BJ (cell line): ENCODE measurements around the gene UBAC1. TPM values are rescaled to one million over a fixed set of nuclear protein-coding genes. Genes with fewer than 3 reads are reported as not detected.

Experiments
- CTCF ChIA-PET: fragments of 350-600 bp; formaldehyde crosslinking; extraction: SDS; loops from one replicate; lab custom pipeline; 2021; ENCODE audit warnings: antibody characterized with exemption, inconsistent platforms; lab: Yijun Ruan, JAX
- POLR2A ChIA-PET: fragments of 300-600 bp; sonication (Branson Sonifier 250); formaldehyde crosslinking; extraction: SDS; loops from one replicate; lab custom pipeline; 2021; ENCODE audit warnings: antibody characterized with exemption; lab: Charles Lee
- DNase-seq: peaks from one replicate; pipeline ENCODE4 v3.0.0-alpha.2; 2011; ENCODE audit warnings: low read depth
- H3K27me3 ChIP-seq: 2 replicates; pipeline ENCODE4 v1.6.0; 2011; ENCODE audit warnings: low read length; ENCODE audit not compliant: control insufficient read depth, insufficient read depth
- H3K36me3 ChIP-seq: 2 replicates; pipeline ENCODE4 v1.5.1; 2011; ENCODE audit warnings: low read length; ENCODE audit not compliant: control insufficient read depth, insufficient read depth
- H3K4me3 ChIP-seq: 2 replicates; pipeline ENCODE4 v1.5.1; 2011; ENCODE audit warnings: low read depth, mild to moderate bottlenecking, control low read depth, low read length
- polyA plus RNA-seq: library from polyadenylated mRNA; depleted of rRNA; stranded (reverse); fragments of >200 nt; gene quantifications from 2 replicates; pipeline ENCODE4 v1.2.3, GENCODE V29; 2011
- TF ChIP-seq, protein P1 (sequence below): IDR thresholded peaks from 2 replicates; pipeline ENCODE4 v1.5.1; 2011; ENCODE audit warnings: low read depth, mild to moderate bottlenecking, control low read depth, inconsistent platforms, low read length, moderate library complexity; ENCODE audit not compliant: insufficient read depth

UBAC1 gene
- polyA plus RNA-seq, 1 experiment: 50.2 TPM

DNA sequence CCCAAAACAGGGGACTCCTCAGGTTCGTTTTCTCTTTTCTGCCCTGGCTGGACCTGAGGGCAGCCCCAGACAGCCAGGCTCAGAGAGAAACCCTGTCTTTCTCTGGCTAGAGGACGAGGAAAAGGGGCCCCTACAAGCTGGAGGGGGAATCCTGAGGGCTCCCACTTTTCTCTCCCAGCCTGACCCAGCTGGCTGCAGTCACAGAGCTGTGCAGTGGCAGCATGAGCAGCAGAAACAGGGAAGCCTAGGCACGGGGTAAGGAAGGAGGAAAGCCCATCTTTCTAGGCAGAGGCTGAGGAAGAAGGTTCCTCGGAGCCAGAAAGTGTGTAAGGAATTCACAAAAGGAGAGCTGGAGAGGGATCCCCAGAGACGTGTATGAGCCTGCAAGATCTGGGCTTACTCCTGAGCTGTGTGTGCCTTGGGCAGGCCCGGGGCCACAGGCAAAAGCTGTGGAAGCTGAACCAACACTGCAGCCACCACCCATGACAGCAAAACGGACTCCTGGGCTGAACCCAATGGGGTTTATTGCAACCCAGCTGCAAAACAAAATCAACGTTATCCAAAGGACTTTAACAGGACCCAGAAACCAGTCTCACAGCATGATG lies 70.0 kb downstream of the UBAC1 start:
- ChIA-PET CTCF (interaction anchor here (0.6 kb wide), 1 partner anchor 516 kb away, joined by 4 read pairs; no protein-coding TSS in a partner anchor), POLR2A (no interaction called here)
- no peaks in the 10 kb centered on the region for H3K27me3 ChIP-seq
- no peak overlapping the region for H3K4me3 ChIP-seq
- no peak for DNase-seq
- TF ChIP-seq, protein P1, sequence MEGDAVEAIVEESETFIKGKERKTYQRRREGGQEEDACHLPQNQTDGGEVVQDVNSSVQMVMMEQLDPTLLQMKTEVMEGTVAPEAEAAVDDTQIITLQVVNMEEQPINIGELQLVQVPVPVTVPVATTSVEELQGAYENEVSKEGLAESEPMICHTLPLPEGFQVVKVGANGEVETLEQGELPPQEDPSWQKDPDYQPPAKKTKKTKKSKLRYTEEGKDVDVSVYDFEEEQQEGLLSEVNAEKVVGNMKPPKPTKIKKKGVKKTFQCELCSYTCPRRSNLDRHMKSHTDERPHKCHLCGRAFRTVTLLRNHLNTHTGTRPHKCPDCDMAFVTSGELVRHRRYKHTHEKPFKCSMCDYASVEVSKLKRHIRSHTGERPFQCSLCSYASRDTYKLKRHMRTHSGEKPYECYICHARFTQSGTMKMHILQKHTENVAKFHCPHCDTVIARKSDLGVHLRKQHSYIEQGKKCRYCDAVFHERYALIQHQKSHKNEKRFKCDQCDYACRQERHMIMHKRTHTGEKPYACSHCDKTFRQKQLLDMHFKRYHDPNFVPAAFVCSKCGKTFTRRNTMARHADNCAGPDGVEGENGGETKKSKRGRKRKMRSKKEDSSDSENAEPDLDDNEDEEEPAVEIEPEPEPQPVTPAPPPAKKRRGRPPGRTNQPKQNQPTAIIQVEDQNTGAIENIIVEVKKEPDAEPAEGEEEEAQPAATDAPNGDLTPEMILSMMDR: no peak
- no peaks in the 10 kb centered on the region for H3K36me3 ChIP-seq

DNA sequence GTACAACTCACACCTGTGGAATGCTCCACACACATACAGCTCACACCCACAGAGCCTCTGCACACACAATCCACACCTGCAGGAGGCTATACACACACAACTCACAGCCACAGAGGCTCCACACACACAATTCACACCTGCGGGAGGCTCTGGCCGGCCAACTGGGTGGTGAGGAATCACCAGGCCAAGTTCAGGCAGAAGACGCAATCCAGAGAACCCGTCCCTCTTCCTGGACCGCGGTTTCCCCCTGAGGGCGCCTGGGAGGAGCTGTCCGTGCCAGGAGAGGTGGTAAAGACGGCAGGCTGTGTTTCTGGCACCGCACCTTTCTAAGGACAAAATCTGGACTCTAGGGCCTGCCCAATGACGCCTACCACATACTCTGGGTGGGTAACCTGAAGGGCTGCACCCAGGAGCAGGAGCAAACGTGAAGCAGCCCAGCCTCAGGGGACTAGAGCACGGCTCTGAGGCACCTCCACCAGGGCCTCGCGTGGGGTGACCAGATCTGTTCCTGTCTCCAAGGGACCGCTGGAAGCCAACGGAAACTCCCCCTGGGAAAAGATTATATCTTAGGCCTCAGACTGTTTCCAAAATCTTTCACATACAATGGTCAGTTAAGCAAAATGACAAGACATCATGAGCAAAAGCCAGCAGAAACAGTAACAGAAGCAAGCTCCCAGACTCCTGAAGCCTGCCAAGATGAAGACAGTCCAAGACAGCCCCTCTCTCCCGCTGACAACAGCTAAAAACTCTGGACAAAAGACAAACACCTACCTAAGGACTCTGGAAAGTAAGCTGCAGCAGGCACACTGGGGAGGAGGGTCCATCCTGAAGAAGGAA lies 70.8 kb downstream of the UBAC1 start:
- POLR2A ChIA-PET: no interaction called here
- H3K36me3 ChIP-seq: no peaks in the 10 kb centered on the region
- no peak overlapping the region for H3K4me3 ChIP-seq
- CTCF ChIA-PET: interaction anchor here (1.9 kb wide), 1 partner anchor 77 kb away, joined by 4 read pairs; no protein-coding TSS in a partner anchor
- no peaks in the 10 kb centered on the region for H3K27me3 ChIP-seq
- no peak for DNase-seq
- TF ChIP-seq, protein P1: no peak

DNA sequence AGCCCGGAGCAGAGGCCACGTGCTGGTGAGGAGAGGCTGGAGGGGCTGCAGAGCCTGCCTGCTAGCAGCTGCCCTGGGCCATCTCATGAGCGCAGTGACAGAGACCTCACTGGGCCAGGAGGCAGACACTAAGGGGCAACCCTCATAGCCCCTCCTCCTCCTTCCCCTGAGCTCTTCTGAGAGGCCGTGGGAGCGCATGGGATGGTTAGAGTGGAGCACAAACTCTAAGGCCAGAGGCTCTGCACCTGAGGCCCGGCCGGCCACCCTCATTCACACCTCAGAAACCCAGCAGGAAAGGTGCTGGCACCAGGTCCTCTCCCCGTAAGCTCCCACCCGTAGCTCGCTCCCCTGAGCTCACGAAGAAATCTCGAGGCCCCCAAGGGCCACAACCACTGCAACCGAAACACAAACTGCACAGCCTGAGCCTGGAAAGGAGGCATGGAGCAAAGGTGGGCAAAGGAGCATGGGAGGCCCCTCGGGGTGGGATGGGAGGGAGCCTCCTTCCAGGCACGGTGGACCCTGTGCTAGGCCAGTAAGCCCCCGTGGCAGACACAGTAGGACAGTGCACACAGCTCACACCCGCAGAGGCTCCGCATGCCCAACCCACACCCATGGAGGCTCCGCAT lies 71.5 kb downstream of the UBAC1 start:
- TF ChIP-seq, protein P1: no peak
- ChIA-PET POLR2A (no interaction called here), CTCF (interaction anchor here (1.9 kb wide), 1 partner anchor 78 kb away, joined by 4 read pairs; no protein-coding TSS in a partner anchor)
- Histone ChIP-seq H3K27me3 (no peaks in the 10 kb centered on the region), H3K4me3 (no peak overlapping the region), H3K36me3 (no peaks in the 10 kb centered on the region)
- DNase-seq: no peak

DNA sequence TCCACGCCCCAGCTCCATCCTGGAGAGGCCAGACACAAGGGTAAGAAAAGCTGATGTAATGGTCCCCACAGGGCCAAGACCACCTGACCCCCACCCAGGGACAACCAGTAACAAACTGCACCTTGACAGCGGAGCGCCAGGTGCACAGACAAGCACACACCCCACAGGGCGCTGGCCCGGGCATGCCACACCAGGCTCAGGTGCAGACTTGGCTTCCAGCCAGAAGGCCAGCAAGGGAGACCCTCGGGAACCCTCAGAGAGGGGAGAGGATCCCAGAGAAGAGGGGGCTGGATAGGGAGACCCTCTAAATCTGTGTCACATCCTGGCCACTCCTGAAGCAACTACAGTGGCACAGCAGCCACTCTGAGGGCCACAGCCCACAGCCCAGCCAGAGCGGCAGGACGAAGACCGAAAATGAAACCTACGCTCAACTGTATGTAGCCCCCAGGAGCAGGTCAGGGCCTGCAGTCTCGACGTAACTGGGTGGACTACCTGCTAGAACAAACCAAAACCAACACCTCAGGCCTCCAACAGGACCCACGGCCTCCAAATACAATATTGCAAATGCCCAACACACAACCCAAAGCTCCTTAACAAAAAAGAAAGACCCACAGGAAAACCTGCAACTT lies 72.3 kb downstream of the UBAC1 start:
- no peak for DNase-seq
- H3K27me3 ChIP-seq: no peaks in the 10 kb centered on the region
- ChIA-PET POLR2A (no interaction called here), CTCF (interaction anchor here (1.9 kb wide), 1 partner anchor 79 kb away, joined by 4 read pairs; no protein-coding TSS in a partner anchor)
- no peak overlapping the region for H3K4me3 ChIP-seq
- no peaks in the 10 kb centered on the region for H3K36me3 ChIP-seq
- TF ChIP-seq, protein P1: no peak
